ENCODE data around the gene ATP13A3. TPM values are rescaled to one million over a fixed set of nuclear protein-coding genes. Genes with fewer than 3 reads are reported as not detected.

The ATP13A3 gene
- total and polyA plus RNA-seq, 9 of the 15 experiments (the other 6 are each of a cell fraction or from before 2014, with no cell fraction given), result 16.6 to 135 (median 86.6) TPM

DNA sequence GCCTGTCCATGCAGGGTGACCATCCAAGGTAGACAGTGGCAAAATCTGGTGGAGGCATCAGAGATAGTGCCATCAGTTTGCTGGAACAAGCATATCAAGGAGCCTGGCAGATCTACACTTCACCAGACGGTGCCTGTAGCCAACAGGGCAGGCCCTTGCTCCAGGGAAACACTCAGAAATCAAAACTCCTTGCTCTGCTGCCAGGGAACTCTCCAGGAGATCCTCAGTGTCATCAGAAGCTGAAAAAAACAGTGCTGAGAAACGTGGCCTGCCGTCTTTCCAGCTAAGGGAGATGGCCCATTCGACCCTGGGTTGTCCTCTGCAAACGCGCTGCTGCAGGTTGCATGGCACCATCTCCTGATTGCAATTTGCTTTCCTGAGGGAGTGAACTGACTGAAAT is 30.5 kb upstream of the ATP13A3 start:
- DNase-seq (ENCODE audit: extremely low read depth in 1 of 4, low spot score in 3 of 4) (no peak), ATAC-seq (no peak), FAIRE-seq (no peak)
- no peak overlapping the region; a peak in 1 of 4 replicates for H3K9ac ChIP-seq (ENCODE audit: insufficient read depth in 1 of 2, low read depth in 2 of 2, low read length in 2 of 2)
- H3K27me3 ChIP-seq (ENCODE audit: control insufficient read depth in 2 of 2, insufficient read depth in 2 of 2, low read length in 2 of 2), result no peaks in the 10 kb centered on the region
- H3K4me2 ChIP-seq (ENCODE audit: insufficient read depth, low read length), result no peak overlapping the region
- ChIA-PET CTCF (ENCODE audit: low intra/inter-chr PET ratio) (no interaction called here), POLR2A (interaction anchor here (0.6 to 1.0 kb wide), 2 partner anchors 12 to 137 kb away, joined by 3 read pairs; no protein-coding TSS in a partner anchor)
- no peak overlapping the region for H3K27ac ChIP-seq (ENCODE audit: extremely low read depth, low read depth, low read length)
- no peaks in the 10 kb centered on the region for H3K9me3 ChIP-seq (replicated peaks; ENCODE audit: control insufficient read depth, insufficient read depth, low read depth, low read length)
- whole genome bisulfite sequencing (ENCODE audit: insufficient coverage, low coverage, missing lambda C conversion rate), result 10% methylated on average over 6 of the region's 6 CpGs
- no peak overlapping the region for H3K4me3 ChIP-seq
- H3K9me1 ChIP-seq (ENCODE audit: control insufficient read depth, insufficient read depth, low read length), result no peaks in the 10 kb centered on the region
- no peaks in the 10 kb centered on the region for H3K79me2 ChIP-seq (ENCODE audit: control insufficient read depth, insufficient read depth, low read length)
- intact Hi-C loops (cut with micrococcal nuclease), result no loop called here
- in situ Hi-C loops (cut with MboI), result no loop called here
- TF ChIP-seq RAD21 (CRISPR knock-in tag; conservative IDR thresholded peaks at IDR 0.05 in 1 of 2, IDR thresholded peaks at IDR 0.05 in 1 of 2), result no peak
- no peak for TF ChIP-seq NFIX (CRISPR knock-in tag; IDR thresholded peaks at IDR 0.05; ENCODE audit: low read depth)
- TF ChIP-seq, protein P1, sequence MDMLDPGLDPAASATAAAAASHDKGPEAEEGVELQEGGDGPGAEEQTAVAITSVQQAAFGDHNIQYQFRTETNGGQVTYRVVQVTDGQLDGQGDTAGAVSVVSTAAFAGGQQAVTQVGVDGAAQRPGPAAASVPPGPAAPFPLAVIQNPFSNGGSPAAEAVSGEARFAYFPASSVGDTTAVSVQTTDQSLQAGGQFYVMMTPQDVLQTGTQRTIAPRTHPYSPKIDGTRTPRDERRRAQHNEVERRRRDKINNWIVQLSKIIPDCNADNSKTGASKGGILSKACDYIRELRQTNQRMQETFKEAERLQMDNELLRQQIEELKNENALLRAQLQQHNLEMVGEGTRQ (CRISPR knock-in tag; IDR thresholded peaks at IDR 0.05), result no peak
- TF ChIP-seq GATA2 (CRISPR knock-in tag; IDR thresholded peaks at IDR 0.05), result no peak
- TF ChIP-seq ATF7 (IDR thresholded peaks at IDR 0.05), result no peak
- TF ChIP-seq, protein P2, sequence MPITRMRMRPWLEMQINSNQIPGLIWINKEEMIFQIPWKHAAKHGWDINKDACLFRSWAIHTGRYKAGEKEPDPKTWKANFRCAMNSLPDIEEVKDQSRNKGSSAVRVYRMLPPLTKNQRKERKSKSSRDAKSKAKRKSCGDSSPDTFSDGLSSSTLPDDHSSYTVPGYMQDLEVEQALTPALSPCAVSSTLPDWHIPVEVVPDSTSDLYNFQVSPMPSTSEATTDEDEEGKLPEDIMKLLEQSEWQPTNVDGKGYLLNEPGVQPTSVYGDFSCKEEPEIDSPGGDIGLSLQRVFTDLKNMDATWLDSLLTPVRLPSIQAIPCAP (CRISPR knock-in tag; IDR thresholded peaks at IDR 0.05; ENCODE audit: borderline replicate concordance), result no peak
- TF ChIP-seq NRF1 (conservative IDR thresholded peaks at IDR 0.05 in 1 of 2, IDR thresholded peaks at IDR 0.05 in 1 of 2), result no peak
- TF ChIP-seq KDM4B (IDR thresholded peaks at IDR 0.05; ENCODE audit: borderline replicate concordance in 2 of 2, low read depth in 1 of 2), result no peak
- no peak for TF ChIP-seq ZNF282 (CRISPR knock-in tag; IDR thresholded peaks at IDR 0.05)
- TF ChIP-seq KAT7 (CRISPR knock-in tag; IDR thresholded peaks at IDR 0.05; ENCODE audit: borderline replicate concordance), result no peak
- no peak for TF ChIP-seq NBN (IDR thresholded peaks at IDR 0.05; ENCODE audit: low read depth)
- H3K36me3 ChIP-seq (ENCODE audit: control insufficient read depth, insufficient read depth, low read length), result no peaks in the 10 kb centered on the region
- H2AFZ ChIP-seq (ENCODE audit: low read depth, low read length), result no peak overlapping the region
- peaks cover 0 to 11% of the 10 kb centered on the region in 2 experiments; a peak in 4 of 5 replicates for H3K4me1 ChIP-seq (replicated peaks in 1 of 2; ENCODE audit: control insufficient read depth in 2 of 2, insufficient read depth in 2 of 2, low read length in 2 of 2)
- BruUV-seq (replicated peaks), result no TSS peak
- no peaks in the 10 kb centered on the region for H4K20me1 ChIP-seq (replicated peaks; ENCODE audit: control insufficient read depth, insufficient read depth, low read length)
